NCI-H82 treated with DMSO at 0.1 percent for 48 hours (cell line): ENCODE data around the gene FGF14.

Experiments
- DNase-seq: peaks from one replicate; lab custom pipeline; 2025; ENCODE audit not compliant: unreplicated experiment; lab: John Stamatoyannopoulos, UW

FGF14 gene

DNA sequence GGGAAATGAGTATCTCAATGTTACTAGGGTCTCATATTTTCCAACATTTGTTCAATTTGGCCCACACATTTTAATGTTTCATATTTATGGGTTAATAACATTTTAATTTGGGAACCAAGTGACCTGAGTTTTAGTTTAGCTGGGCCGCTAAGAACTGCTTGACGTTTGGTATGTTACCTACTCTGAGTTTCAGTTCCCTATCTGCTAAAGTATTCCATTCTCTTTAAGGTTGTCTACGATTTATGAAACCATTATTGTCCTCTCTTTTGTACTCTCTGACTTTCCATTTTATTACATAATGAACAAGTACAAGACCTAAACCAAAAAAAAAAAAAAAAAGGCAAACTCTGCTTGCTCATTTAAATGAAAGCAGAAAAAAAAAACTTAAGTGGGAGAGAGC lies 89.9 kb downstream of the FGF14 start:
- no peak for DNase-seq

- no peak for DNase-seq
These were observed 90.4 kb downstream of the FGF14 start for GRCh38 chr13:102311419-102311796.

DNA sequence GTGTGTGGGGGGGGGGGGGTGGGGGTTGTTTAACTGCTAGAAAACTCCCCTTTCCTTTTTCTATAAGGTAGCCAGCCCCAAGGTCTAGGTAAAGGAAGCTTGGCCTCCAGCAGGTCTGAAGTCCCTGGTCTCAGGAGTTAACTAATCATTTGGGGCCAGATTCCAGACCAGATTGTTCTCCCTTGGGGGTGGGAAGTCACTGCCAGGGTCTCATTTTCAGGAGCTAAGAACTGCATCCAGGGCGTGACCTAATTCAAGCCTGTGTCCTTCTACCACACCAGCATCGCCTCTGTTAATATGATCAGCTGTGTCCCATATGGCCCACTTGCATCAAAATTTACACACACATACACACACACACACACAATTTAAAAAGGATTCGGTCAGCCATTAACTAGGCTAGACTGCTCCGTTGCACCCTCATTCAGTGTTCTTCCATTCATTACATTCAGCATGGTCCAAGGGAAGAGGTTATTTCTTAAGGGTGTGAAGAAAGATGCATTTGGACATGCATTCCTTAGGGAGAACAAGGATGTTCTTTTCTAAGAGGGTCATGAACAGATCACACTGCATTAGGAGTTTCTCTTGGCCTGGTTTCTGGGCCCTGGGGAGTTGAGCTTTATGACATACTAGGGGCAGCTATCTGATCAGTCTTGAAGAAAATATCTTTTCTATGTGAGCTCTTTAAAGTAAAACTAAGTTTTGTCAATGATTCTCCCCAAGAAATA lies 91.0 kb downstream of the FGF14 start:
- DNase-seq, result no peak

DNA sequence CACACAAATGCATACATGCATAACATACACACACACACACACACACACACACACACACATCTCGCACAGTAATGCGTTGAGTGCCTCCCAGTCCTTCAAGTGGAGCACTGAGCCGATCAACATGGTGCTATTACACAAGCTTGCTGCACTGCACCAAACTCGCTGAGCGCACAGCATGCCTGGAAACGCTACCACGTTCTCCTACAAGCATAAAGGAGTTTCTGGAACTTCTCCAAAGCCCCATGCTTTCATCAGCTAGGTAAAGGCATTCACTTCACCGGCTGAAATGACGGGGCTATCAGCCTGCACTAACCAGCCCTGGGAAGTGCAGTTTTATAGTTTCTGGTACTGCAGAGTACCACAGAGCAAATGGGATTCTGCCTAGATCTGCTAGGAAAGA lies 92.7 kb downstream of the FGF14 start:
- DNase-seq, result no peak

DNA sequence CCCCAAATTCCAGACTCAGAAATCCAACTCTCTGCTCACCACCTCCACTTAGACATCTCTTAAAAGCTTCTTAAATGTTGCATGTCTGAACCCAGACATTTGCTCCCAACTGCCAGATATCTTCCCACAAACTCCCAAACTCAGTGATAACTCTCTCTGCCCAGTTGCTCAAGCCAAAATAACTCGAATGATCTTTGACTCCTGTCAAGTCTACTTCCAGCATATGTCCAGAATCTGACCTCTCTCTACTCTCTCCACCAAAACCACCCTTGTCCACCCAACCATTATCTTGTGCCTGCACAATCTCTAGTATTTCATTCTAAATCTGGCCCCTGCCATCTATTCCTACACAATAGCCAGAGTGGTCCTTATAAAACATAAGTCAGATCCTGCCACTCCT lies 99.3 kb downstream of the FGF14 start:
- DNase-seq, result no peak

GRCh38 chr13:102300379-102300778 lies 101.5 kb downstream of the FGF14 start:
- no peak for DNase-seq

- no peak for DNase-seq
These were observed 102.5 kb downstream of the FGF14 start for GRCh38 chr13:102299366-102299765.

DNA sequence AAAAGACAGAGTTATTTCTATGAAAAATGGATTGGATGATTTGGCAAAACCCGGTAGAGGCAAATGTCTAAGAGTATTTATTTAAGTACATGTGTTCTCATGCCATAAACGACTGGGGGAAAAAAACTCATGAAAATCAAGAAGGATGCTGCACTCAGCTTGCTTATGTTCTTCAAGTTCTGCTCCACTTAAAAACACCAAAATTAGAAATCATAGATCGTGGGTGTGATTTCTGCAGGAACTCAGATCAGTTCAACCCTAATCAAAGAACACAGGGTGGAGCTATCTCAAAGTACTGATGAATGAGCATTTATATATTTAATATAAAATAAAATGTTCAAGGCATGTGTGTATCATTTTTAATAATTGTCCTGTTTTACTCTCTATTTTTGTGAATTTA lies 103.8 kb downstream of the FGF14 start:
- no peak for DNase-seq

DNA sequence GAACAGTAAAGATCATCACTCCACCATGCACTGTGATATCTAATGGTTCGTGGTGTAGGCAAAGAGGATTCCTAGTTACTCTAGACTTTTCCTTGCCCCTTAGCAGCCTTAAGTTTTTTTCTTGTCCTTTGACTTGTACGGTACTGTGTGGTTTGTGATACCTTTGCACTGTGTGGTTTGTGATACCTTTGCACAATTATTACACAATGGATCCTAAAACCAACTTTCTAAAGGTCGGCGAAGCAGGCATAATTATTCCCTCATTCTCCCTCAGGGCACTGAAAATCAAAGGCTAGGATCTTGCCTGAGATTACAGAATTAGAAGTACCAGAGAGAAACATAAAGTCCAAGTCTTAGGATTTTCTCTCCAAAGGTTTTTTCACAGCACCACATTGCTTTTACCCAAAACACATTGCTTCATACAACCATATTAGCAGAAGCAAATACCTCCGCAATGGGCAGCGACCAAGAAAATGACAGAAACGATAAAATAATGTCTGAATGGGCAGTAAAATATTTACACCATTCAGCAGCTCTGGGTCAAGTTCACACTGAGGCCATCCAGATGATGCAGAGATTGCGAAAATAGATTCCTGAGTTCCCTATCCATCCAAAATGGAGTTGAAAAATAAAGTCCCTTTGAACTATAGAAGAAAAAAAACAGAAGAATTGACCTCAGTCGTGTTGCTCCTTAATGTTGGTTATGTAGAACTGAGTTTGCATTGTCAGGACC lies 106.4 kb downstream of the FGF14 start:
- no peak for DNase-seq

DNA sequence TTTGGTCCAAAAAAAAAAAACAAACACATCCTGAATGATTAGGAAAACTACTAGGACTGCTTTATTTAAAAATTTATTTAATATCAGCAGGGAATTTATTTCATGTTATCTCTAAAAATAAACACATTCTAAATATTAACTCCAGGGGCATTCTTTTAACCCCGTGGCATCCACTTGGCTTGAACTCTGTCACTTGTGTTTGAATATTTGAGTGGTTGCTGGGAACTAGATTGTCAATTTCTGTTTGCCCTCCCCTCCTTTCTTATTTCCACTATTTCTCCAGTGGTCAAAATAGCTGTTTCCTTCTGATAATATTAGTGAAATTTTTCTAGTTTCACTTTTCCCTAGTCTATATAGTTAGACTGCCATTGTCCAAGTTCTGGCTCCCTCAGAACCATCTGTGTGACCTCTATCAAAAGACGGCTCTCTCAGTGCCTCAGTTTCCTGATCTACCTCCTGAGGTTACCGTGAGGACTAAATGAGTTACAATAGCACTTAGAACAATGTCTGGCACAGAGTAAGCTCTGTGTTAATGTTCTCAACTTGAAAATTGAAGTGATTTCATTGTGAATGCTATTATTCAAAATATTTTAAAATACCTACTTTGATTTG lies 107.3 kb downstream of the FGF14 start:
- no peak for DNase-seq

DNA sequence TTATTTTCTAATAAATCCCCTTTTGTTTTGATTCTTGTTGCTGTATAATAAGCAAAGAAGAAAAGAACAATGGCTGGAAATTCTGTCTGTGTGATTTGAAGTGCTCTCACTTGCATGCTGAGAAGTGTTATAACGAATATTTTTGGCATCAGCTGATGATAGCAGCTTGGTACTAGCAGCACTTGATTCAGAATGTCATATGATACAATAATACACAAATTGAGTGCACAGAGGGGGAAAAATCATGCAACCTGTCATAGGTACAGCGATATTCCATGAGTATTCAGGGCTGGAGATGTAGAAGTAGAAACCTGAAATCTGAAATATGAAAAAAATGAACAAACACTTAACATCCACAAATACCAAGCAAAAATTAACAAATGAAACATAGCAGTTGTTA lies 108.1 kb downstream of the FGF14 start:
- DNase-seq, result no peak

DNA sequence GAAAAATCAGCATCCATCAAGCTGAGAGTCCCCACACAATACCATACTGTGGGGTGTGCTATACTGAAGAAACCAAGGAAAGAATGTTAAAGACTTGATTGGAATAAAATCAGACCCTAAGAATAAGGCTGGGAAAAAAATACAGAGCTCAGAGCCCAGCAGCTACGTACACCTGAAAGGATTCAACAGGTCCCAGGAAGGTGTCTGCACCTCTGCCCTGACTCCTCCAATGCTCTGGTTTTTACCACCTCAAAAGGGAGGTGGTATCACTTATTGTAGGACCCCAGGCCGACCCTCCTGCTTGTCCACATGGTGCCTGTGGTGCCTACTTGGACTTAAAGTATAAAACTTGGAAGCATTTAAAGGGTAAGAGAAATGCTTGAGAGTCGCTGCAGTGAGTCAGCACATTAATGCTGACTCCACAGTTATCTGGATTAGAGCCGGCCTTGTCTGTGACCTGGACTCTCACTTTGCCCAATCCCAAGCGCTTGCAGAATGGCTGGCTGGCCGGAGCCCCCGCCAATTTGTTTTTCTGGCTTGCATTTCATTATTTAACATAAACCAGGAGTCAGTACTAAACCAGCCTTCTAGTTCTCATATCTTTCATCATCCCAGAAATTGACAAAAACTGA lies 110.1 kb downstream of the FGF14 start:
- no peak for DNase-seq

- DNase-seq, result no peak
These were observed 112.2 kb downstream of the FGF14 start for GRCh38 chr13:102289606-102290005.

- no peak for DNase-seq
These were observed 115.5 kb downstream of the FGF14 start for GRCh38 chr13:102286326-102286725.

DNA sequence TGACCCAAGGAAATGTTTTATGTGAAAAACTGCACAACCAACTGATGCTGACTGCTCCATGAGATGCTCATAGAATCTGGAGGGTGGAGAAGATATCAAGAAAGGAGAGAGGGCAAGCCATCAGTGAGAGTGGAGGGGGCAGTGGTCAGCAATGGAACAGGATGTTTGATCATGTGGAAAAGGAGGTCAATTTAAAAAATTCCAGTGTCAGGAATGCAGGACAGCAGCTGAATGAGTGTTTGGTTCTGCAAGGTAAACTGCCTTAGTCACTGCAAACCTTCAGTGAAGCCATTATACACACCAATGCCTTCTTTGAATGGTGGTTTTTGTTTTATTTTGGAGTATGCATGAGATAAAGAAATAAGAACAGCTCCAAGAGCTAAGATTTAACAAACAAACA lies 121.5 kb downstream of the FGF14 start:
- no peak for DNase-seq

- no peak for DNase-seq
These were observed 124.6 kb downstream of the FGF14 start for GRCh38 chr13:102277286-102277685.

GRCh38 chr13:102276404-102276803 lies 125.4 kb downstream of the FGF14 start:
- DNase-seq, result no peak

DNA sequence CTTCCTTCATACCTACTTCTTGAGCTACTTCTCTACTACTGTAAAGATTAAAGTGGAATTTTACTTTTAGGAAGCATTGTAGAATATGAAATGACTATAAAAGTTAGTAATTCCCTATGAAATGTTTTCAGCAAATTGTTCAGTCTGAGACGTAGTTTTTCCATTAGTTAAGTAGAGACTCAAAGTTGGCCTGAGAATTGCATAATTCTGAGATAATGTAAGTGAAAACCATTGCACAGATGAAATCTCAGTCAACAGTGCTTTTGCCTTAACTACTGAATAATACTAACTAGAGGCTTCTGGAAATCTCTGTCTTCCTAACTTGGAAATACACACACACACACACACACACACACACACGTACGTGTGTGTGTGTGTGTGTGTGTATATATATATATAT lies 125.9 kb downstream of the FGF14 start:
- no peak for DNase-seq

DNA sequence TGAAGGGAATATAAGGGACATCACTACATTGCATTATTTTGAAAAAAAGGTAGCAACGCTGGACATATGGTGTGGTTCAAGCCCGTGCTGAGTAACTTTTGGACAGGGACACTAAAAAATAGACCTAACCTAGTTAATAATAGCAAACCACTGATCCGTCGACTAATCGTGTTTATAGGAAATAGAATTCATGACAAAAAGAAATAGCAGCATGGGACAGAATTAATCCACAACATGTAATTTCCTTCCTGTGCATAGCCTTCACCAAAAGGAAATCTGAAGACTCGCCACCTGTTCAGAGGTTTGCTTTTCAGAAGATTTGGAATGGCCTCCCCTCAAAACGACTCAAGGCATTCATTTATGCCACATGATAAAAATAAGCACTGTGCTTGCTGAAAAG lies 128.7 kb downstream of the FGF14 start:
- DNase-seq, result no peak

GRCh38 chr13:102267191-102267590 lies 134.7 kb downstream of the FGF14 start:
- DNase-seq, result no peak

DNA sequence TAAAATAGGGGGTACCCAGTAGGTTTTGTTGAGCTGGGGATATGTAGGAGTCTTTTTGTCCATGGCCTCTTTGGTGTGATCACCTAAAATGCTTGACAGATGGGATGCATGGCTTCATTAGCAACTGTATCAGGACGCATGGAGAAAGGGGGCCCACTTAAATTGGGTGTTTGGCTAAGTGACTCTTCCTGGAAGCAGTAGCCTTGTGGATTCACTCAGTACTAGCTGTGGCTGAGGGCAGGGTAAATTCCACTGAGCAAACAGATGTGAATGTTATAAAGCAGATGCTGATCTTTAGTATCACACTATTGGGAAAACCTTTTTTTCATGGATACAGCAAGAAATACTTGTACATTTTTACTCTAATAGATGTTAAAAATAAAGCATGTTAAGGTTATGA lies 140.0 kb downstream of the FGF14 start:
- DNase-seq, result no peak

GRCh38 chr13:102261316-102261715 lies 140.5 kb downstream of the FGF14 start:
- DNase-seq, result no peak
